ENCODE data around the gene CCL25. TPM values are rescaled to one million over a fixed set of nuclear protein-coding genes. Genes with fewer than 3 reads are reported as not detected.

The CCL25 gene
- total and polyA plus RNA-seq, 2 of the 13 experiments (the other 11 are each of a cell fraction or from before 2014, with no cell fraction given) = not detected

GRCh38 chr19:8005534-8006256, 46.9 kb upstream of the CCL25 start, which contains the start of gene ELAVL1 (continued):
- TF ChIP-seq GRHL1 (CRISPR knock-in tag; conservative IDR thresholded peaks at IDR 0.05) (no peak), PHF21A (CRISPR knock-in tag; IDR thresholded peaks at IDR 0.05) (0 out of 2 replicates have a peak, but pooled peaks have one; percentile 23), ZNF883 (CRISPR knock-in tag; IDR thresholded peaks at IDR 0.05; ENCODE audit: not compliant biosample characterization) (peak; percentile 75), ZNF503 (CRISPR knock-in tag; IDR thresholded peaks at IDR 0.05) (peak; percentile 24; the same call in 1 of the 2 replicates), ZBTB46 (CRISPR knock-in tag; IDR thresholded peaks at IDR 0.05; ENCODE audit: borderline replicate concordance) (no peak), ZFY (CRISPR knock-in tag; IDR thresholded peaks at IDR 0.05) (peak; percentile 79), ZNF75D (CRISPR knock-in tag; IDR thresholded peaks at IDR 0.05; ENCODE audit: borderline replicate concordance) (no peak), ZXDC (CRISPR knock-in tag; IDR thresholded peaks at IDR 0.05) (no peak), STAG1 (CRISPR knock-in tag; IDR thresholded peaks at IDR 0.05) (no peak), POLR2A (IDR thresholded peaks at IDR 0.05; ENCODE audit: insufficient read depth in 1 of 2, low read depth in 2 of 2, low read length in 2 of 2) (peak; percentile 82 to 87), SNRNP70 (IDR thresholded peaks at IDR 0.05; ENCODE audit: low read depth, low read length) (no peak), NFAT5 (CRISPR knock-in tag; IDR thresholded peaks at IDR 0.05) (no peak), BCL3 (CRISPR knock-in tag; IDR thresholded peaks at IDR 0.05) (peak; percentile 60; the same call in 1 of the 2 replicates)

Measured in HepG2 (cell line).